Measurements from ENCODE around the gene HECA. TPM values are rescaled to one million over a fixed set of nuclear protein-coding genes. Genes with fewer than 3 reads are reported as not detected.

Gene HECA
- total and polyA plus RNA-seq, 11 donors: 16.5 to 67.0 (median 47.9) TPM

DNA sequence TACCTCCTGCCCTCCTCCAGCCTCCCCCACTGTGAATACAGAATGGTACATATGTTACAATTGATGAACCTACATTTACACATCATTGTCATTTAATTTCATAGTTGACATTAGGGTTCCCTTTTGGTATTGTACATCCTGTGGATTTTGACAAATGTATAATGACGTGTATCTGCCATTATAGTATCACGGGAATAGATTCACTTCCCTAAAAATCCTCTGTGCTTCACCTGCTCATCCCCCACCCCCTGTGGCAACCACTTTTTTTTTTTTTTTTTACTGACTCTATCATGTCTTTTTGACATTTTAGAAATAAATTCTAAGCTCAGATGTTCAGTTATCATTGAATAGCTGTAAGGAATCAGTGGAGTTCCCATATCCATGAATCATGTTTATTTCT lies 30.4 kb downstream of the HECA start:
- TF ChIP-seq POLR2A (IDR thresholded peaks at IDR 0.05): no peak
- TF ChIP-seq, protein P1, sequence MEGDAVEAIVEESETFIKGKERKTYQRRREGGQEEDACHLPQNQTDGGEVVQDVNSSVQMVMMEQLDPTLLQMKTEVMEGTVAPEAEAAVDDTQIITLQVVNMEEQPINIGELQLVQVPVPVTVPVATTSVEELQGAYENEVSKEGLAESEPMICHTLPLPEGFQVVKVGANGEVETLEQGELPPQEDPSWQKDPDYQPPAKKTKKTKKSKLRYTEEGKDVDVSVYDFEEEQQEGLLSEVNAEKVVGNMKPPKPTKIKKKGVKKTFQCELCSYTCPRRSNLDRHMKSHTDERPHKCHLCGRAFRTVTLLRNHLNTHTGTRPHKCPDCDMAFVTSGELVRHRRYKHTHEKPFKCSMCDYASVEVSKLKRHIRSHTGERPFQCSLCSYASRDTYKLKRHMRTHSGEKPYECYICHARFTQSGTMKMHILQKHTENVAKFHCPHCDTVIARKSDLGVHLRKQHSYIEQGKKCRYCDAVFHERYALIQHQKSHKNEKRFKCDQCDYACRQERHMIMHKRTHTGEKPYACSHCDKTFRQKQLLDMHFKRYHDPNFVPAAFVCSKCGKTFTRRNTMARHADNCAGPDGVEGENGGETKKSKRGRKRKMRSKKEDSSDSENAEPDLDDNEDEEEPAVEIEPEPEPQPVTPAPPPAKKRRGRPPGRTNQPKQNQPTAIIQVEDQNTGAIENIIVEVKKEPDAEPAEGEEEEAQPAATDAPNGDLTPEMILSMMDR (IDR thresholded peaks at IDR 0.05): no peak
- ATAC-seq: no peak
- DNase-seq: no peak
- Histone ChIP-seq H3K27ac (no peak overlapping the region), H3K36me3 (peaks cover 0 to 38% (median 29%) of the 10 kb centered on the region in 9 donors), H3K4me1 (peaks cover 0 to 62% (median 27%) of the 10 kb centered on the region in 12 donors), H3K9me3 (no peaks in the 10 kb centered on the region), H3K4me3 (no peak overlapping the region), H3K27me3 (no peaks in the 10 kb centered on the region)
- intact Hi-C loops (cut with DNase I): no loop called here
- 91 to 98% (median 94%) methylated on average over 2 of the region's 2 CpGs for WGBS, 4 donors

DNA sequence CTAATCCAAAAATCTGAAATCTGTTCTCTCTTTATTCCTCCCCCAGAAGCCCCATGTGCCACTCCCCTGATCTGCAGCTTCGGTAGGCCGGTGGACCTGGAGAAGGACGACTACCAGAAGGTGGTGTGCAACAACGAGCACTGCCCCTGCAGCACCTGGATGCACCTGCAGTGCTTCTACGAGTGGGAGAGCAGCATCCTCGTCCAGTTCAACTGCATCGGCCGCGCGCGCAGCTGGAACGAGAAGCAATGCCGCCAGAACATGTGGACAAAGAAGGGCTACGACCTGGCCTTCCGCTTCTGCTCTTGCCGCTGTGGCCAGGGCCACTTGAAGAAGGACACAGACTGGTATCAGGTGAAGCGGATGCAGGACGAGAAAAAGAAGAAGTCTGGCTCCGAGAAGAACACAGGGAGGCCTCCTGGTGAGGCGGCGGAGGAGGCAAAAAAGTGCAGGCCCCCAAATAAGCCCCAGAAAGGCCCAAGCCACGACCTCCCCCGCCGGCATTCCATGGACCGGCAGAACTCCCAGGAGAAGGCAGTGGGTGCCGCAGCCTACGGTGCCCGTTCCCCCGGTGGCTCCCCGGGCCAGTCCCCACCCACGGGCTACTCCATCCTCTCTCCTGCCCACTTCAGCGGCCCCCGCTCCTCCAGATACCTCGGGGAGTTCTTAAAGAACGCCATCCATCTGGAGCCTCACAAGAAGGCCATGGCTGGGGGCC lies 31.5 kb downstream of the HECA start:
- 95 to 97% (median 96%) methylated on average over 35 of the region's 35 CpGs for WGBS, 4 donors
- intact Hi-C loops (cut with DNase I): no loop called here

DNA sequence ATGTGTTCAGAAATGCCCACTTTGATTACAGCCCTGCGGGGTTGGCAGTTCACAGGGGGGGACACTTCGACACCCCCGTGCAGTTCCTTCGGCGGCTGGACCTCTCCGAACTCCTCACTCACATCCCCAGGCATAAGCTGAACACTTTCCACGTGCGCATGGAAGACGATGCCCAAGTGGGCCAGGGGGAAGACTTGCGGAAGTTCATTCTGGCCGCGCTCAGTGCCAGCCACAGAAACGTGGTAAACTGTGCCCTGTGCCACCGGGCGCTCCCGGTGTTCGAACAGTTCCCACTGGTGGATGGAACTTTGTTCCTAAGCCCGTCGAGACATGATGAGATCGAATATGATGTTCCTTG lies 32.1 kb downstream of the HECA start:
- H3K36me3 ChIP-seq: peaks cover 0 to 44% (median 30%) of the 10 kb centered on the region in 9 donors
- intact Hi-C loops (cut with DNase I): no loop called here
- H3K27me3 ChIP-seq: no peaks in the 10 kb centered on the region
- no peak overlapping the region for H3K27ac ChIP-seq
- DNase-seq (no peak), ATAC-seq (no peak)
- no peak for TF ChIP-seq POLR2A (IDR thresholded peaks at IDR 0.05)
- TF ChIP-seq, protein P1 (IDR thresholded peaks at IDR 0.05): no peak
- WGBS, 4 donors: 95 to 97% (median 96%) methylated on average over 20 of the region's 20 CpGs
- H3K9me3 ChIP-seq: no peaks in the 10 kb centered on the region
- H3K4me3 ChIP-seq: no peak overlapping the region
- peaks cover 0 to 50% (median 16%) of the 10 kb centered on the region in 12 donors for H3K4me1 ChIP-seq

More for the DNA sequence above, 31.5 kb downstream of the HECA start:
- no peak for TF ChIP-seq POLR2A (IDR thresholded peaks at IDR 0.05)
- TF ChIP-seq, protein P1 (IDR thresholded peaks at IDR 0.05): no peak
- ATAC-seq (no peak), DNase-seq (no peak)
- H3K27ac ChIP-seq: no peak overlapping the region
- H3K9me3 ChIP-seq: no peaks in the 10 kb centered on the region
- no peak overlapping the region for H3K4me3 ChIP-seq
- peaks cover 0 to 56% (median 19%) of the 10 kb centered on the region in 12 donors for H3K4me1 ChIP-seq
- H3K27me3 ChIP-seq: no peaks in the 10 kb centered on the region
- peaks cover 0 to 42% (median 30%) of the 10 kb centered on the region in 9 donors for H3K36me3 ChIP-seq

DNA sequence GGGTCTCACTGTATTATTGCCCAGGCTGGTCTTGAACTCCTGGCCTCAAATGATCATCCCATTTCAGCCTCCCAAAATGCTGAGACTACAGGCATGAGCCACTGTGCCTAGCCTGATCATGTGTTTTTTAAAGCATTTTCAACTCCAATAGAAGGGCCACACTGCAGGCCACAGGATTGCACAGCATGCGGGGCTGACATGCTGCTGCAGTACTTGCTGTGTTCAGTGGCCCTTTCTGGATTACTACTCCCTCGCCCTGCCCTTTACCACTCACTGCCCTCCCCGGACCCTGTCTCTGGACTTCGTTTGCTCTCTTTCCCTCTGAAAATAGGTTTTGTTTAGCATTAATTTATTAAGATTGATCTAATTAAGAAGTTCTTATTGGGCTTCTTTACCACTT lies 37.3 kb downstream of the HECA start:
- no peak for DNase-seq
- WGBS, 4 donors: 94 to 96% (median 94%) methylated on average over 4 of the region's 4 CpGs
- peaks cover 0 to 45% (median 5%) of the 10 kb centered on the region in 12 donors for H3K4me1 ChIP-seq
- H3K9me3 ChIP-seq: no peaks in the 10 kb centered on the region
- no peak for ATAC-seq
- H3K4me3 ChIP-seq: no peak overlapping the region
- no peak overlapping the region for H3K27ac ChIP-seq
- H3K36me3 ChIP-seq: peaks cover 0 to 61% (median 50%) of the 10 kb centered on the region in 9 donors
- H3K27me3 ChIP-seq: no peaks in the 10 kb centered on the region
- TF ChIP-seq, protein P1 (IDR thresholded peaks at IDR 0.05): no peak
- no peak for TF ChIP-seq POLR2A (IDR thresholded peaks at IDR 0.05)
- intact Hi-C loops (cut with DNase I): no loop called here
